ENCODE measurements around the gene ANKRD28.
"Not testable (repeated sequence)": the region's sequence is repeated elsewhere in the genome, so short reads cannot be mapped to it uniquely, and the experiment has no call there.

DNA sequence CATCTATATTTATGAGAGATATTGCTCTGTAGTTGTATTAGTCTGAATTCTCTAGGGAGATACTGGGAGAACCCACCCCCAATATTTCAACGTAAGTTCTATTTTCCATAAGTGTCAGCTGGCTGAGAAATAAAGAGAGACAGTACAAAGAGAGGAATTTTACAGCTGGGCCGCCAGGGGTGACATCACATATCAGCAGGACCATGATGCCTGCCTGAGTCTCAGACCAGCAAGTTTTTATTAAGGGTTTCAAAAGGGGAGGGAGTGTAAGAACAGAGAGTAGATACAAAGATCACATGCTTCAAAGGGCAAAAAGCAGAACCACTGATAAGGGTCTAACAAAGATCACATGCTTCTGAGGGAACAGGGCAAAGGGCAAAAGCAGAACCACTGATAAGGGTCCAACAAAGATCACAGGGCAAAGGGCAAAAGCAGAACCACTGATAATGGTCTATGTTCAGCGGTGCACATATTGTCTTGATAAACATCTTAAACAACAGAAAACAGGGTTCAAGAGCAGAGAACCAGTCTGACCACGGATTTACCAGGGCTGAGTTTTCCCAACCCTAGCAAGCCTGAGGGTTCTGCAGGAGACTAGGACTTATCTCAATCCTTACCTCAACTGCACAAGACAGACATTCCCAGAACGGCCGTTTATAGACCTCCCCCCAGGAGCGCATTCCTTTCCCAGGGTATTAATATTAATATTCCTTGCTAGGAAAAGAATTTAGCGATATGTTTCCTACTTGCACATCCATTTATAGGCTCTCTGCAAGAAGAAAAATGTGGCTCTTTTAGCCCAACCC, 177.9 kb downstream of the ANKRD28 start:
- not testable (repeated sequence) for TF ChIP-seq CTCF (conservative IDR thresholded peaks at IDR 0.05; ENCODE audit: low read length); EZH2phosphoT487 (IDR thresholded peaks at IDR 0.05; ENCODE audit: borderline replicate concordance, low read depth, low read length)
